ENCODE measurements around the gene IPCEF1. TPM values are rescaled to one million over a fixed set of nuclear protein-coding genes. Genes with fewer than 3 reads are reported as not detected.

Gene IPCEF1
- polyA plus RNA-seq, 1 donor (not counting 4 experiments of a cell fraction or from before 2014, with no cell fraction given), result 0.21 TPM

DNA sequence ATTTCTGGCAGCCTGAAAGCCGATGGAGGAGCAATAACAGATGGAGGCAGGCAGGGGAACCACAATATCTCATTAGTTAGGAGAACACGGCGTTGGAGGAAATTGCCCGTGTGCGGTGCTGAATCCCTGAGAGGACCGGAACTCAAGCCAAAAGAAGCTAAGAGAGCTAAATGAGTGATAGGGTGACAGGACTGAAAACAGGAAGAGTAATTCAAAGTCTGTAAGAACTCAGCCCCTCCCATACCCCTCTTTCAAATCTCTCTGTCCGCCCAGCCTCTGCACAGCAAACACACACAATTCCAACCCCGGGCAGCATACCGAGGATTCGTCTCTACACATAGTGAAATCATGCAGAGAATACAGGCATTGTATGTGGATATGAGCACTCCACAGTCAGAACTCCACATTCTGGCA, 2.6 kb upstream of the IPCEF1 start:
- Histone ChIP-seq H2AFZ (ENCODE audit: control insufficient read depth, low read length) (no peak overlapping the region), H3K9me1 (ENCODE audit: control insufficient read depth, extremely low read depth, insufficient read depth, low read length) (no peaks in the 10 kb centered on the region), H3K27me3 (ENCODE audit: control insufficient read depth, extremely low read depth, insufficient read depth, low read length) (no peaks in the 10 kb centered on the region), H4K20me1 (ENCODE audit: control insufficient read depth, extremely low read depth, insufficient read depth, low read length) (no peaks in the 10 kb centered on the region), H3K9me3 (ENCODE audit: control insufficient read depth, low read depth, low read length) (no peaks in the 10 kb centered on the region), H3K9ac (ENCODE audit: control insufficient read depth, extremely low read depth, insufficient read depth, low read length) (no peak overlapping the region), H3K79me2 (ENCODE audit: control insufficient read depth, insufficient read depth, low read length) (no peaks in the 10 kb centered on the region), H3K4me1 (ENCODE audit: control insufficient read depth, extremely low read depth, insufficient read depth, low read length) (no peaks in the 10 kb centered on the region), H3K27ac (ENCODE audit: control insufficient read depth, insufficient read depth, low read length) (no peak overlapping the region), H3K4me3 (ENCODE audit: control insufficient read depth in 2 of 3, extremely low read depth in 1 of 3, insufficient read depth in 2 of 3, low read depth in 1 of 3, low read length in 3 of 3) (no peak overlapping the region), H3K4me2 (ENCODE audit: control insufficient read depth, extremely low read depth, insufficient read depth, low read depth, low read length) (no peak overlapping the region), H3K36me3 (ENCODE audit: control insufficient read depth in 2 of 2, extremely low read depth in 1 of 2, insufficient read depth in 2 of 2, low read length in 2 of 2) (no peaks in the 10 kb centered on the region)
- TF ChIP-seq EZH2 (IDR thresholded peaks at IDR 0.05; ENCODE audit: low read length) (no peak), CTCF (optimal IDR thresholded peaks at IDR 0.05 in 1 of 3, IDR thresholded peaks at IDR 0.05 in 1 of 3, conservative IDR thresholded peaks at IDR 0.05 in 1 of 3; ENCODE audit: extremely low read depth in 1 of 3, insufficient read depth in 2 of 3, low read length in 3 of 3) (no peak)
- DNase-seq (ENCODE audit: low read depth, low spot score), result no peak
- FAIRE-seq, result no peak
- dilution Hi-C loops (cut with MboI; ENCODE audit: extremely low pct_ligation_motif_present, low sequenced_read_pairs), result no loop called here

DNA sequence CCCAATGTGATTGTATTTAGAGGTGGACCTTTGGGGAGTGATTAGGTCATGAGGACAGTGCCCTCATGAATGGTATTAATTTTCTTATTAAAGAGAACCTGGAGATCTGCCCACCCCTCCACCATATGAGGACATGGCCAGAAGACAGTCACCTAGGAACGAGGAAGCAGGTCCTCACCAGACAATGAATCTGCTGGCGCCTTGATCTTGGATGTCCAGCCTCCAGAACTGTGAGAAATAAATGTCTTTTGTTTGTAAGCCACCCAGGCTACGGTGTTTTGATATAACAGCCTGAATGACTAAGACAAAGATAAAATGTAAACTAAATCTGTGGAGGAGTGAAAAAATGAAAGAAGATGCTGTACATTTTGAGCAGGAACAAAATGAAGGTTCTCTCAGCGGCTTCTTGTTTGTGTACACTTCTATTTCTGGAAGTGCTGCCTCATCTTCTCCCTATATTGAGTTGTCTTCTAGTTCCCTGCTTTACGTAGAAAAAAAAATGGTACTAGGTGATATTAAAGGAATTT, 1.5 kb upstream of the IPCEF1 start:
- no peaks in the 10 kb centered on the region for H3K9me3 ChIP-seq (ENCODE audit: control insufficient read depth, low read depth, low read length)
- dilution Hi-C loops (cut with MboI; ENCODE audit: extremely low pct_ligation_motif_present, low sequenced_read_pairs), result no loop called here
- H3K4me2 ChIP-seq (ENCODE audit: control insufficient read depth, extremely low read depth, insufficient read depth, low read depth, low read length), result no peak overlapping the region
- no peaks in the 10 kb centered on the region for H3K9me1 ChIP-seq (ENCODE audit: control insufficient read depth, extremely low read depth, insufficient read depth, low read length)
- no peak for FAIRE-seq
- no peaks in the 10 kb centered on the region for H3K79me2 ChIP-seq (ENCODE audit: control insufficient read depth, insufficient read depth, low read length)
- no peak overlapping the region for H3K27ac ChIP-seq (ENCODE audit: control insufficient read depth, insufficient read depth, low read length)
- no peak overlapping the region for H3K4me3 ChIP-seq (ENCODE audit: control insufficient read depth in 2 of 3, extremely low read depth in 1 of 3, insufficient read depth in 2 of 3, low read depth in 1 of 3, low read length in 3 of 3)
- DNase-seq (ENCODE audit: low read depth, low spot score), result no peak
- H3K27me3 ChIP-seq (ENCODE audit: control insufficient read depth, extremely low read depth, insufficient read depth, low read length), result no peaks in the 10 kb centered on the region
- H4K20me1 ChIP-seq (ENCODE audit: control insufficient read depth, extremely low read depth, insufficient read depth, low read length), result no peaks in the 10 kb centered on the region
- no peak overlapping the region for H3K9ac ChIP-seq (ENCODE audit: control insufficient read depth, extremely low read depth, insufficient read depth, low read length)
- H2AFZ ChIP-seq (ENCODE audit: control insufficient read depth, low read length), result no peak overlapping the region
- H3K36me3 ChIP-seq (ENCODE audit: control insufficient read depth in 2 of 2, extremely low read depth in 1 of 2, insufficient read depth in 2 of 2, low read length in 2 of 2), result no peaks in the 10 kb centered on the region
- TF ChIP-seq EZH2 (IDR thresholded peaks at IDR 0.05; ENCODE audit: low read length) (no peak), CTCF (optimal IDR thresholded peaks at IDR 0.05 in 1 of 3, IDR thresholded peaks at IDR 0.05 in 1 of 3, conservative IDR thresholded peaks at IDR 0.05 in 1 of 3; ENCODE audit: extremely low read depth in 1 of 3, insufficient read depth in 2 of 3, low read length in 3 of 3) (no peak)
- H3K4me1 ChIP-seq (ENCODE audit: control insufficient read depth, extremely low read depth, insufficient read depth, low read length), result no peaks in the 10 kb centered on the region

All from keratinocyte (primary cell).